HepG2 (cell line): Measurements from ENCODE around the gene INF2. TPM values are rescaled to one million over a fixed set of nuclear protein-coding genes. Genes with fewer than 3 reads are reported as not detected.

Source experiments
- CENPT ChIP-seq: sonication (generic); formaldehyde crosslinking; IDR thresholded peaks from 2 replicates; pipeline ENCODE4 v1.8.0; 2022; ENCODE audit warnings: low read depth, mild to moderate bottlenecking, moderate library complexity, missing genetic modification reagents
- ETV6 ChIP-seq: sonication (generic); formaldehyde crosslinking; conservative IDR thresholded peaks from 2 replicates; pipeline ENCODE4 v1.4.0; 2020; ENCODE audit warnings: missing genetic modification reagents
- GMEB2 ChIP-seq: IDR thresholded peaks from 2 replicates; pipeline ENCODE4 v1.6.1; 2016; ENCODE audit warnings: missing biosample characterization, missing genetic modification reagents, low read depth
- GZF1 ChIP-seq: sonication (generic); formaldehyde crosslinking; IDR thresholded peaks from 2 replicates; pipeline ENCODE4 v1.5.1; 2020; ENCODE audit warnings: mild to moderate bottlenecking, missing genetic modification reagents
- PHF21A ChIP-seq: sonication (generic); formaldehyde crosslinking; IDR thresholded peaks from 2 replicates; pipeline ENCODE4 v1.5.0; 2020; ENCODE audit warnings: mild to moderate bottlenecking, missing genetic modification reagents
- RFX3 ChIP-seq: IDR thresholded peaks from 2 replicates; pipeline ENCODE4 v1.6.1; 2016; ENCODE audit warnings: missing biosample characterization, missing genetic modification reagents
- TFE3 ChIP-seq: IDR thresholded peaks from 2 replicates; pipeline ENCODE4 v1.6.1; 2016
- ZBTB3 ChIP-seq: sonication (generic); formaldehyde crosslinking; IDR thresholded peaks from 2 replicates; pipeline ENCODE4 v1.4.0; 2020; ENCODE audit warnings: low read depth, mild to moderate bottlenecking, moderate library complexity, missing genetic modification reagents, borderline replicate concordance
- ZC3H13 ChIP-seq: sonication (generic); formaldehyde crosslinking; IDR thresholded peaks from 2 replicates; pipeline ENCODE4 v1.8.1; 2023; ENCODE audit warnings: mild to moderate bottlenecking, missing genetic modification reagents, moderate library complexity
- ZFX ChIP-seq: sonication (generic); formaldehyde crosslinking; IDR thresholded peaks from 2 replicates; pipeline ENCODE4 v1.4.0; 2020; ENCODE audit warnings: mild to moderate bottlenecking, low read depth, missing genetic modification reagents, moderate library complexity
- ZNF563 ChIP-seq: sonication (generic); formaldehyde crosslinking; IDR thresholded peaks from 2 replicates; pipeline ENCODE4 v1.8.0; 2022; ENCODE audit warnings: mild to moderate bottlenecking, moderate library complexity, missing genetic modification reagents
- ZNF576 ChIP-seq: sonication (generic); formaldehyde crosslinking; IDR thresholded peaks from 2 replicates; pipeline ENCODE4 v1.4.0; 2020; ENCODE audit warnings: mild to moderate bottlenecking, missing genetic modification reagents
- ZSCAN30 ChIP-seq: sonication (generic); formaldehyde crosslinking; IDR thresholded peaks from 2 replicates; pipeline ENCODE4 v1.5.0; 2020; ENCODE audit warnings: mild to moderate bottlenecking, missing genetic modification reagents
- polyA plus RNA-seq, 8 experiments: library from polyadenylated mRNA; depleted of rRNA in 3 of 8; stranded (reverse) in 7 of 8; unstranded in 1 of 8; fragments of >200 nt; fragmentation: Illumina TruSeq in 4 of 8; extraction: Trizol in 4 of 8; gene quantifications; 2 replicates each; pipeline versions ENCODE4 v1.2.1 to v1.2.3, GENCODE V29; 2011 to 2016; ENCODE audit warnings: low read depth in 4 of 8, missing spikeins in 1 of 8, mixed read lengths in 1 of 8; ENCODE audit not compliant: insufficient read depth in 1 of 8
- total RNA-seq, 5 experiments: library from RNA; depleted of rRNA; stranded (reverse); fragments of >200 nt; fragmentation: Illumina TruSeq; extraction: Trizol; gene quantifications; 2 replicates each; pipeline ENCODE4 v1.2.3, GENCODE V29; 2016; ENCODE audit warnings: low read depth in 1 of 5
- TF ChIP-seq, protein P1 (sequence below): sonication (generic); formaldehyde crosslinking; IDR thresholded peaks from 2 replicates; pipeline ENCODE4 v1.5.0; 2020; ENCODE audit warnings: mild to moderate bottlenecking, missing genetic modification reagents, moderate library complexity
- TF ChIP-seq, protein P2 (sequence below): sonication (generic); formaldehyde crosslinking; IDR thresholded peaks from 2 replicates; pipeline ENCODE4 v1.9.0; 2021; ENCODE audit warnings: missing genetic modification reagents, borderline replicate concordance
- TF ChIP-seq, protein P3 (sequence below): sonication (generic); IDR thresholded peaks from 2 replicates; pipeline ENCODE4 v1.6.1; 2016; ENCODE audit warnings: low read depth, borderline replicate concordance

The INF2 gene
- total and polyA plus RNA-seq, 2 of the 13 experiments (the other 11 are each of a cell fraction or from before 2014, with no cell fraction given) = 16.4 to 26.4 TPM

DNA sequence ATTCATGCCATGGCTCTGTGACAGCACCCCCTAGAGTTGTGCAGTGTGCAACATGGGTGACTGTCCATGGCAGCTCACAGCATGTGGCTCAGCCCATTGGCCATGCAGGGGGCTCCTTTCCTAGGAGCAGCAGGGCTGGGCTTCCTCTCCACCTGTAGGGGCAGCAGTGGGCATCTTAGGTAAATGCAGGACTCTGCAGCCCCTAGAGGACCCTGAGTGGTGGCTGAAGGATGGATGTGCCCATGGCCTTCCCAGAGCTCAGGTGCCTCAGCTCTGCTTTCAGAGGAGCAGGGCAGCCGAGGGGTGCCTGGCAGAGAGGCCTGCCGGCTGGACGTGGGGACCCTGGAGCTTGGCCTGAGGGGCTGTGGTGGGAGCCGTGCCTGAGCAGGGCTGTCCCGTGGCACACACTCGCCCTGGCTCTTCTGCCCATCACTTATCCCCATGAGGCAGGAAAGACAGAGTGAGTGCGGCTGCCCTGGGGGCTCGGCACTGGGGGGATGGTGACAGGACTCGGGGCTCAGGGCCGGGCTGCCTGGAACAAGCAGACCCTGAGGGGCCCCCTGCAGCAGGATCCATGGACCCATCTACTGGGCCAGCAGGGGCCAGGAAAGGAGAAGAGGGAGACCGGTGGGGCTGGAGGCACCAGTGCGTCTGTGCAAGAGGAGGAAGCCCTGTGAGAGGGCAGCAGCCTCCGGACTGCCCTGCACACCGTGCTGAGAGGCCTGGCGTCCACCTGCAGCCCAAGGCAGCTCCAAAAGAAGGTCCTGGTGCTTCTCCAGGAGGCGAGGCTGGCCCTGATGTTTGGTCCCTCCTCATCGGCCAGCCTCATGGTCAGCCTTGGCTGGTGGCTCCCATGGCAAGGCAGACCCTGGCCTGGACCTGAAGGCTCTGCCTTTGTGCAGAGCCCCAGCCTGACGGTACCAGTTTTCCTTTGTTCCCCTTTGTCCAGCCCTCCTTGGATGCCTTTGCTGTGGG is 42.2 kb downstream of the INF2 start (continued):
- TF ChIP-seq TFE3 (no peak), RFX3 (CRISPR knock-in tag) (no peak), GMEB2 (CRISPR knock-in tag) (no peak), ETV6 (CRISPR knock-in tag) (no peak), ZNF563 (CRISPR knock-in tag) (no peak), ZSCAN30 (CRISPR knock-in tag) (no peak), ZC3H13 (CRISPR knock-in tag) (no peak), ZNF576 (CRISPR knock-in tag) (no peak), ZBTB3 (no peak), ZFX (0 out of 2 replicates have a peak, but pooled peaks have one; percentile 15), GZF1 (no peak), CENPT (CRISPR knock-in tag) (no peak), PHF21A (CRISPR knock-in tag) (no peak)
- TF ChIP-seq, protein P1, sequence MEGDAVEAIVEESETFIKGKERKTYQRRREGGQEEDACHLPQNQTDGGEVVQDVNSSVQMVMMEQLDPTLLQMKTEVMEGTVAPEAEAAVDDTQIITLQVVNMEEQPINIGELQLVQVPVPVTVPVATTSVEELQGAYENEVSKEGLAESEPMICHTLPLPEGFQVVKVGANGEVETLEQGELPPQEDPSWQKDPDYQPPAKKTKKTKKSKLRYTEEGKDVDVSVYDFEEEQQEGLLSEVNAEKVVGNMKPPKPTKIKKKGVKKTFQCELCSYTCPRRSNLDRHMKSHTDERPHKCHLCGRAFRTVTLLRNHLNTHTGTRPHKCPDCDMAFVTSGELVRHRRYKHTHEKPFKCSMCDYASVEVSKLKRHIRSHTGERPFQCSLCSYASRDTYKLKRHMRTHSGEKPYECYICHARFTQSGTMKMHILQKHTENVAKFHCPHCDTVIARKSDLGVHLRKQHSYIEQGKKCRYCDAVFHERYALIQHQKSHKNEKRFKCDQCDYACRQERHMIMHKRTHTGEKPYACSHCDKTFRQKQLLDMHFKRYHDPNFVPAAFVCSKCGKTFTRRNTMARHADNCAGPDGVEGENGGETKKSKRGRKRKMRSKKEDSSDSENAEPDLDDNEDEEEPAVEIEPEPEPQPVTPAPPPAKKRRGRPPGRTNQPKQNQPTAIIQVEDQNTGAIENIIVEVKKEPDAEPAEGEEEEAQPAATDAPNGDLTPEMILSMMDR = peak; percentile 66
- TF ChIP-seq, protein P2, sequence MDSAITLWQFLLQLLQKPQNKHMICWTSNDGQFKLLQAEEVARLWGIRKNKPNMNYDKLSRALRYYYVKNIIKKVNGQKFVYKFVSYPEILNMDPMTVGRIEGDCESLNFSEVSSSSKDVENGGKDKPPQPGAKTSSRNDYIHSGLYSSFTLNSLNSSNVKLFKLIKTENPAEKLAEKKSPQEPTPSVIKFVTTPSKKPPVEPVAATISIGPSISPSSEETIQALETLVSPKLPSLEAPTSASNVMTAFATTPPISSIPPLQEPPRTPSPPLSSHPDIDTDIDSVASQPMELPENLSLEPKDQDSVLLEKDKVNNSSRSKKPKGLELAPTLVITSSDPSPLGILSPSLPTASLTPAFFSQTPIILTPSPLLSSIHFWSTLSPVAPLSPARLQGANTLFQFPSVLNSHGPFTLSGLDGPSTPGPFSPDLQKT (CRISPR knock-in tag) = no peak
- TF ChIP-seq, protein P3, sequence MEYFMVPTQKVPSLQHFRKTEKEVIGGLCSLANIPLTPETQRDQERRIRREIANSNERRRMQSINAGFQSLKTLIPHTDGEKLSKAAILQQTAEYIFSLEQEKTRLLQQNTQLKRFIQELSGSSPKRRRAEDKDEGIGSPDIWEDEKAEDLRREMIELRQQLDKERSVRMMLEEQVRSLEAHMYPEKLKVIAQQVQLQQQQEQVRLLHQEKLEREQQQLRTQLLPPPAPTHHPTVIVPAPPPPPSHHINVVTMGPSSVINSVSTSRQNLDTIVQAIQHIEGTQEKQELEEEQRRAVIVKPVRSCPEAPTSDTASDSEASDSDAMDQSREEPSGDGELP = no peak
